HG03342 (cell line): ENCODE measurements around the gene PSRC1.

Experiments used
- ATAC-seq: cut with Tn5 transposase; IDR thresholded peaks from one replicate; pipeline ENCODE4 v1.9.1; 2021; ENCODE audit warnings: mild to moderate bottlenecking, moderate library complexity; ENCODE audit not compliant: unreplicated experiment

PSRC1 gene

GRCh38 chr1:109248797-109249629 is 33.9 kb downstream of the PSRC1 start, which contains the start of gene CELSR2:
Gene CELSR2, plus strand, starts transcription at chr1:109249539. Its CDS starts 541 bp downstream, at chr1:109250080.
- ATAC-seq: peak; percentile 78

- no peak for ATAC-seq
These were observed 34.5 kb downstream of the PSRC1 start for GRCh38 chr1:109248444-109248796.

- ATAC-seq: no peak
These were observed 35.3 kb downstream of the PSRC1 start for GRCh38 chr1:109247401-109248365.

DNA sequence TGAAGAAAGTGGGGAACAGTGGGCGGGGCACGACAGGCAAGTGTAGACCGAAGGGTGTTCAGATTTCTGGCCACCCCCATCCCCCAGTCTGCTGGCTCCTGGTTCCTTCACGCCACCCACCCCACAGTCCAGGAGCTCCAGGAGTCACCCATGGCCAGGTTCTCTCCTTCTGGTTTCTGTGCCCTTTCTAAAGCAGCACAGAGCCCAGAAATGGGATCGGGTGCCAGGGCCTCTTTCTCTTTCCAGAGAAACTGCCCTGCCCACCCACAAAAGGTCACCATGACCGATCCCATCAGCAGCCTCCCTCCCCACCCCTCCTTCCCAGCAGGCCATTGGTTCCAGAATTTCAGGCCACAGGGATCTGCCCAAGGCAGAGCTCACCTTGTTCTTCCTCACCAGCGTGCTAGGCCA is 36.8 kb downstream of the PSRC1 start:
- no peak for ATAC-seq

DNA sequence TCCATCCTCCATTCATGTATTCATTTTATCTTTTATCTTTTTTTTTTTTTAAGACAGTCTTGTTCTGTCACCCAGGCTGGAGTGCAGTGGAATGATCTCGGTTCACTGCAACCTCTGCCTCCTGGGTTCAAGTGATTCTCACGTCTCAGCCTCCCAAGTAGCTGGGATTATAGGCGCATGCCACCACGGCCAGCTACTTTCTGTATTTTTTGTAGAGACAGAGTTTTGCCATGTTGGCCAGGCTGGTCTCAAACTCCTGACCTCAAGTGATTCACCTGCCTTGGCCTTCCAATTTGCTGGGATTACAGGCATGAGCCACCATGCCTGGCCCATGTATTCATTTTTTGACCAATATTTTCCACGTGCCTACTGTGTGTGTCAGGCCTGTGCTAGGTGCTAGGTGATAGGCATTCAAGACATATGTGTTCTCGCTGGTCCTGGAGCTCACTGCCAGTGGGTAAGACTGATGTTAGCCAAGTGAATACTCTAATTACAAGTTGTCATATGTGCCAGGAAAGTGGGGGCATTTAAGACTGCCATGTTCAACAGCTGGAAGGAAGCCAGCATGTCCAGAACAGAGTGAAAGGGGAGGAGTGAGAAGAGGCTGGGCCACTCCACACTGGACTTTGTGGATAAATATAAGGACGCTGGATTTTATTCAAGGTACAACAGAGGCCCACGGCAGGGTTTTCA is 38.9 kb downstream of the PSRC1 start:
- ATAC-seq: no peak

DNA sequence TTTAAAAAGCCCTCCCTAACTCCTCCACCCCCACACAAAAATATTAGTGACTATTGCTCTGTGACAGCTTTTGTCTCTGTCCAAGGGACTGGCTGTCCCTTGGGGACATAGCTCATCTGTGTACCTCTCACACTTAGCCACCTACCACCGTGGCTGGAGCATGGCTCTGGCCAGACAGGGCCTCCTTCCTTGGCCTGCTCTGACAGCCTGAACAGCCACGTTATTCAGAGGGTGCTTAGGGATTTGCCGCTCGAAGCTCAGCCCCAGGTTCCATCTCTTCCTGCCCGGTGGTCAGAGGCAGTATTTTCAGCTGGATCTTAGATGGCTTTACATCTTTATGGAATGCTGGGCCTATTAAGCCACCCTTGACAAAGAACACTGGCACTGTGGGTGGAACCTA is 39.7 kb downstream of the PSRC1 start:
- ATAC-seq: no peak

GRCh38 chr1:109242387-109242786 is 40.6 kb downstream of the PSRC1 start:
- no peak for ATAC-seq

DNA sequence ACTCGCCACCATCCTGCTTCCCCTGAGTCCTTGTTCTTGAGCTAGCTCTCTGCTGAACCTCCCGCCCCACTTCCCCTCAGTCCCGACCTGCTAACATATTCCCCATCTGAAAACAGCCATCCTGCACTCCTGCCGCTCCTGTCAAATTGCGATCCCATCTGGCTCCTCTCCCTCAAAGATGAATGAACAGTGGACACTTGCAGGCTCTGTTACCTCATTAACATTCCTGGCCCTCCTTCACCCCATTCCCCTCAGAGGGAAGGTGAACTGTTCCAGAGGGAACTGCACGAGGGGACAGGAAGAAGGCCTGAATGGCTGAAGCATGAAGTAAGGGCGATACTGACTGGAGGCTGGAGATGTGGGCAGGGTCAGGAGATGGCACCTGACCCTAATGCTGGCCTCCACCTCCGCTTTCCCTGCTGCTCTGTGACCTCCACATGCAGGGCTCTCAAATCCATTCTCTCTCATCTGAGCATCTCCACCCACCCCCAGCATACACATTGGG is 41.1 kb downstream of the PSRC1 start:
- ATAC-seq: no peak

- ATAC-seq: no peak
These were observed 41.6 kb downstream of the PSRC1 start for GRCh38 chr1:109241344-109241743.

DNA sequence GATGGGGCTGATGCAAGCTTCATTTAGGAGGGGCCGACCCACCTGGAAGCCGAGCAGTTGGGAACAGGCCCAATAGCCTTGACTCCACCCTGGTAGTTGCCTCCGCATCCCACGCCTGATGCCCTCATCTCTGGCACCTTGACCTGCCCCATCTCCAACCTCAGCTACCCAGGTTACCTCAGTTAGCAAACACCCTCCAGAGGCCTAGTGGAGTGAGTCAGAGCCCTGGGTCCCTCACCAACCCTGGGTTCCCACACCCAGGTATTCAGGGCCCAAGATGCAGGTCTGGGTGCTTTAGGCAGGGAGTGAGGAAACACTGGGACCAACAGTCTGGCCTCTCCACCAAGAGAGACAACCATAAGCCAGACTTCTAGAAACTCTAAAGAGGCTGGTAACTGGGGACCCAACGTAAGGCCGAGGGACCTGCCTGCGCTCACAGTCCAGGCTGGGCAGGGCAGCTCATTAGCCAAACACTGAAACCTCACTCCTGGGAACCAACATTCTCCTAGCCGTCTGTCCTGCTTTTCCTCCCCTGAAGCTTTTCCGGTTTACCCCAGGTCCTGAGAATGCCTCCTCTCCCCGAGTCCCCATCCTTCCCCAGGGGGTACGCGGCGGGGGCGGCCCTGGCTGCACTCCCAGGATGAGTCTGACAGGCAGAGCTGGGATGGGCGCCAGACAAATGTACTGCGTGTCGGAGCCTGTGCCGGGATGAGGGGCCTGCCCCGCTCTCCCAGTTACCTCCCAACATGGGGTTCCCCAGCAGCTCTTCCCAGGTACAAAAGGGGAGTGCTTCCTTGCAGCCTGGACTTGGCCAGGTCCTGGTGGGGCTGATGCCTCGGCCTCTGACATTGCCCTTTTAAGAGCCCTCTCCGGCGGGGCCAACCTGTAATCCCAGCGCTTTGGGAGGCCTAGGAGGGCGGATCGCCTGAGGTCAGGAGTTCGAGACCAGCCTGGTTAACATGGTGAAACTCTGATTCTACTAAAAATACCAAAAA is 42.5 kb downstream of the PSRC1 start:
- no peak for ATAC-seq

DNA sequence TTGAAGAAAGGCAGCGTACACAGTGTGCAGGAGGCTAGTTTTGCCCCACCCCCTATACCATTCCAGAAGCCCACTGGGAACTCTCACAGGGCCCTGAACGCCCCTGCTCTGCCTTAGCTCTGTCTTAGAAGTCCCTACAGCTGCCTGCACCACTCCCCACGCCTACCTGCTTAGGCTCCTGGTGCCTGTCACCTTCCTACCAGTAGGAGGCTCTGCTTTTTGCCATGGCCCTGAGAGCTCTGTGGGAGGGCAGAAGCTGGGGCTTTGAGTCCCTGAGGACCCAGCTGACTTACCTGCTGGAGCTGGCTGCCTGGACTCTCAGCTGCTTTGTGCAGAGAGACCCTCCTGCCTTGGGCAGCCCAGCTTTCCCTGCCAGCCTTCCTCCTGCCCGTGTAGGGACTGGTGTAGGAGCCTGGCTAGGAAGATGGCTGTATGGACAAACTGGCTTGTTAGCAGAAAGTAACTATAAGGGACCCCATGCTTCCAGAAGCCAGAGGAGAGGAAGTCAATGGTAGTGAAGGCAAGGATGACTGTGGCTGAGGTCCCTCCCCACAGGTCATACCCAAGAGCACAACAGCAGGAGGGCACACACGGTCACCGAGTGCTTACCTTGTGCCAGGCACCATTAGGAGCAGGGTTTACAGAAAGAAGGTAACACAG is 43.4 kb downstream of the PSRC1 start:
- peak; percentile 69 for ATAC-seq

DNA sequence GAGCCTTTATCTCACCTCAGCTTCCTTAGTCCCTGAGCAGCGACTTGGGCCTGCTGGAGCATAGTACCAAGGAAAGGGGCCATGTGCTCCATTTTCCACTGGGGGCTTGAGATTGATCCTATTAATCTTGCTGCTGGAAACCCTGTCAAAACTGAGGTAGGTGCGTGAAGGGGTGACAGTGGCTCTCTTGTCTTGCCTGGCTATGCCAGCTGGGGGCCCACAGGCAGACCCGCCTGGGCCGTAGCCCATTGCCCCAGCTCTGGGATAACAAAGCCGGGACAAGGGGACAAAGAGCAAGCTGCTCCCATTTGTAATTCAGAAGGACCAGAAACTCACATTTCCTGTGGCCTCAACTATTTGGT is 43.9 kb downstream of the PSRC1 start:
- no peak for ATAC-seq

DNA sequence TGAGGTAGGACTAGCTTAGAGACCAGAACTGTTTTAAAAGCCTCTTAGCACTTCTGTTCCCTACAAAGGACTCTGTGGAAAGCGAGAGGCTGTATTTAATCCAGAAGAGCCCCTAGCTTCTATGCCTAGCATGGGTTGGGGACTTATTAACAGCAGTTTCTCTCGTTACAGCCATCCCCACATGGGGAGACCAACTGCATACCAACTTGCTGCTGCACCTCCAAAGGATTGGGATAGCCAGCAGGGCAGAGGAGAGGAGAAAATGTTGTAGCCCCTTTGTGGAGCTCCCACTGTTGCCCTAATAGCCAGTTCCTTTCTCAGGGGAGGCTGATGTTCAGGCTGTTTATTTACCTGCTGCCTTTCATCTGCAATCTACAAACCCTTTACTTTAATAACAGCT is 44.6 kb downstream of the PSRC1 start:
- ATAC-seq: no peak

GRCh38 chr1:109237512-109237911 is 45.4 kb downstream of the PSRC1 start:
- ATAC-seq: no peak

- ATAC-seq: no peak
These were observed 47.8 kb downstream of the PSRC1 start for GRCh38 chr1:109235137-109235536.

GRCh38 chr1:109231066-109231465 is 51.9 kb downstream of the PSRC1 start:
- no peak for ATAC-seq
